Subcutaneous abdominal adipose tissue (tissue), 5 donors: ENCODE measurements around the gene DLG5.

Experiments
- H3K27ac ChIP-seq: one replicate; pipeline ENCODE4 v1.7.0; 2013; ENCODE audit warnings: low read depth, mild to moderate bottlenecking, inconsistent platforms, low read length, moderate library complexity
- H3K27me3 ChIP-seq, 5 donors: one replicate each; pipeline ENCODE4 v1.7.0; 2013; ENCODE audit warnings: low read length in 5 of 5, inconsistent platforms in 1 of 5; ENCODE audit not compliant: control insufficient read depth in 5 of 5, insufficient read depth in 4 of 5
- H3K36me3 ChIP-seq, 5 donors: one replicate each; pipeline ENCODE4 v1.7.0; 2013; ENCODE audit warnings: low read length in 5 of 5; ENCODE audit not compliant: control insufficient read depth in 5 of 5, insufficient read depth in 5 of 5
- H3K4me1 ChIP-seq, 5 donors: one replicate each; pipeline ENCODE4 v1.7.0; 2013; ENCODE audit warnings: low read length in 5 of 5, mild to moderate bottlenecking in 3 of 5, moderate library complexity in 1 of 5; ENCODE audit not compliant: control insufficient read depth in 5 of 5, insufficient read depth in 5 of 5
- H3K4me3 ChIP-seq, 5 donors: one replicate each; pipeline ENCODE4 v1.7.0; 2013; ENCODE audit warnings: low read length in 5 of 5, low read depth in 1 of 5
- H3K9ac ChIP-seq, 5 donors: one replicate each; pipeline ENCODE4 v1.7.0; 2013; ENCODE audit warnings: low read length in 5 of 5, mild to moderate bottlenecking in 4 of 5, moderate library complexity in 3 of 5
- H3K9me3 ChIP-seq, 5 donors: one replicate each; pipeline ENCODE4 v1.7.0; 2013; ENCODE audit warnings: low read length in 5 of 5; ENCODE audit not compliant: control insufficient read depth in 5 of 5
- donor health status: healthy.
- donor health status: healthy.
- donor health status: healthy.
- donor health status: healthy.
- donor health status: healthy.

Gene DLG5

DNA sequence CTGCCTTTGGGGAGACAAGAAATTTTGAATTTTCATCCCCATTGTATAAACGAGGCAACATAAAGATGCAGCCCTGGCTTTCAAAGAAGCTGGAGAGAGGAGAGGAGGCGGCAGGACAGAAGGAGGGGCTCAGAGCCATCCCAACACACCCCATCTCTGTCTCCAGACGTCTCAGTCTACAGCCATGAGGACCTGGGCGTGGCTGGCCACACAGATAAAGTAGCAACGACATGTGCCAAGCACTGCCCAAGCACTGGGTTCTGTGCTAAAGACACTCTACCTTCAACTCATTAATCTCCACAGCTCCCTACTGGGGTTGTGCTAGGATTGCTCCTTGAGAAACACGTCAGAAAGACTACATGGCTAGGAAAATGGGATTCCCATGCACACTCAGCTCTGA, 65.2 kb downstream of the DLG5 start:
- Histone ChIP-seq H3K27ac (no peak overlapping the region), H3K4me3 (no peak overlapping the region), H3K9ac (no peak overlapping the region), H3K4me1 (peaks cover 0 to 36% (median 21%) of the 10 kb centered on the region in 5 donors), H3K36me3 (peaks cover 0 to 10% (median 1%) of the 10 kb centered on the region in 5 donors), H3K9me3 (no peaks in the 10 kb centered on the region), H3K27me3 (no peaks in the 10 kb centered on the region)

- H3K36me3 ChIP-seq, result peaks cover 0 to 5% (median 4%) of the 10 kb centered on the region in 5 donors
- no peak overlapping the region for H3K4me3 ChIP-seq
- no peak overlapping the region for H3K27ac ChIP-seq
- no peak overlapping the region for H3K9ac ChIP-seq
- no peaks in the 10 kb centered on the region for H3K27me3 ChIP-seq
- H3K4me1 ChIP-seq, result peaks cover 0 to 37% (median 18%) of the 10 kb centered on the region in 5 donors
- no peaks in the 10 kb centered on the region for H3K9me3 ChIP-seq
These were observed 66.7 kb downstream of the DLG5 start for GRCh38 chr10:77859865-77860282.

DNA sequence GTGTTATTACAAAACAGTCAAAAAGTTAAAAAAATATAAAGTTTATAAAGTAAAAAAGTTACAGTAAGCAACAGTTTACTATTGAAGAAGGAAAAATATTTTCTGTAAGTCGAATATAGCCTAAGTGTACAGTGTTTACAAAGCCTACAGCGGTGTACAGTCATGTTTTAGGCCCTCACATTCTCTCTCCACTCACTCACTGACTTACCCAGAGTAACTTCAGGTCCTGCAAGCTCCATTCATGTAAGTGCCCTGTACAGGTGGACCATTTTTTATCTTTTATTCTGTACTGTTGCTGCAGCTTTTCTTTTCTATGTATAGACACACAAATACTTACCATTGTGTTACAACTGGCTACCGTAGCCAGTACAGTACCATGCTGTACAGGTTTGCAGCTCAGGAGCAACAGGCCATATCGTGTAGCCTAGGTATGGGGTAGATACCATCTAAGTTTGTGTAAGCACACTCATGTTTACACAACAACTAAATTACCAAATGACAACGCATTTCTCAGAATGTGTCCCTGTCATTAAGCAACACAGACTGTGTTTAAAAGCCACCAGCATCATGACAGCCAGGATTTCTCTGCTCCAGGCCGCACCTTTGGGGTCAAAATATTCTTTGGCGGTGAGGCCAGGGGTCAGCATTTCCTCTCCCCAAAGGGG, 67.2 kb downstream of the DLG5 start:
- Histone ChIP-seq H3K9ac (no peak overlapping the region), H3K4me1 (peaks cover 0 to 34% (median 17%) of the 10 kb centered on the region in 5 donors), H3K36me3 (peaks cover 0 to 7% (median 6%) of the 10 kb centered on the region in 5 donors)

GRCh38 chr10:77857272-77857671, 69.3 kb downstream of the DLG5 start:
- Histone ChIP-seq H3K27me3 (no peaks in the 10 kb centered on the region), H3K4me3 (no peak overlapping the region), H3K27ac (no peak overlapping the region), H3K9me3 (no peaks in the 10 kb centered on the region), H3K36me3 (peaks cover 0 to 25% (median 23%) of the 10 kb centered on the region in 5 donors), H3K4me1 (peaks cover 0 to 24% (median 11%) of the 10 kb centered on the region in 5 donors), H3K9ac (peak overlapping the region in 1 of 5 donors; percentile 4)

More for the DNA sequence above, 67.2 kb downstream of the DLG5 start:
- no peak overlapping the region for H3K4me3 ChIP-seq
- no peaks in the 10 kb centered on the region for H3K27me3 ChIP-seq
- no peaks in the 10 kb centered on the region for H3K9me3 ChIP-seq
- H3K27ac ChIP-seq, result no peak overlapping the region

DNA sequence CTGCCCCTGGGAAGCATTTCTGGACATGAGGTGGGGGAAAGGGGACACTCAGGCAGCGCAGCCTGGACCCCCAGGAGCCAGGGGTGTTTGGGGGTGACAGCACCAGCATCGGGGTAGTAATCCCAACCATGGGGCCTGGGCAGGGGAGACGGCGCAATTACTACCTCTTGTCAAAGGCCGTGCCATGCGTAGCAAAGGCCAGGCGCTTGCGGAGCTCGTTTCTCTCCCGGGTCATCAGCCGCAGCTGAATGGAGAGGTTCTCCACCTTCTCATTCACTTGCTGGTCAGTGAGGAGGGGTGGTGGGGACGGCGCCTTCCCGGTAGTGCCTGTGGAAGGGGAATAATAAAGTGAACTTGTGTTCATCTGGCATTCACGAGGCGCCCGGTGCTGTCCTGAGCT, 70.0 kb downstream of the DLG5 start:
- no peaks in the 10 kb centered on the region for H3K27me3 ChIP-seq
- H3K36me3 ChIP-seq, result peaks cover 0 to 30% (median 25%) of the 10 kb centered on the region in 5 donors
- H3K9ac ChIP-seq, result no peak overlapping the region
- no peaks in the 10 kb centered on the region for H3K9me3 ChIP-seq
- H3K4me1 ChIP-seq, result peaks cover 0 to 20% (median 4%) of the 10 kb centered on the region in 5 donors
- no peak overlapping the region for H3K4me3 ChIP-seq
- no peak overlapping the region for H3K27ac ChIP-seq

- Histone ChIP-seq H3K9ac (no peak overlapping the region), H3K4me1 (peaks cover 0 to 24% (median 4%) of the 10 kb centered on the region in 5 donors), H3K36me3 (peaks cover 0 to 36% (median 33%) of the 10 kb centered on the region in 5 donors), H3K27me3 (no peaks in the 10 kb centered on the region), H3K4me3 (no peak overlapping the region), H3K27ac (no peak overlapping the region), H3K9me3 (no peaks in the 10 kb centered on the region)
These were observed 71.0 kb downstream of the DLG5 start for GRCh38 chr10:77855404-77856155.

GRCh38 chr10:77854115-77854514, 72.4 kb downstream of the DLG5 start:
- no peak overlapping the region for H3K27ac ChIP-seq
- peaks cover 0 to 24% (median 4%) of the 10 kb centered on the region in 5 donors for H3K4me1 ChIP-seq
- H3K4me3 ChIP-seq, result no peak overlapping the region
- no peaks in the 10 kb centered on the region for H3K27me3 ChIP-seq
- H3K9me3 ChIP-seq, result no peaks in the 10 kb centered on the region
- peaks cover 0 to 40% (median 34%) of the 10 kb centered on the region in 5 donors for H3K36me3 ChIP-seq
- H3K9ac ChIP-seq, result no peak overlapping the region

GRCh38 chr10:77853256-77853655, 73.3 kb downstream of the DLG5 start:
- H3K4me3 ChIP-seq, result no peak overlapping the region
- H3K9ac ChIP-seq, result no peak overlapping the region
- H3K9me3 ChIP-seq, result no peaks in the 10 kb centered on the region
- H3K4me1 ChIP-seq, result peaks cover 0 to 24% (median 4%) of the 10 kb centered on the region in 5 donors
- H3K27me3 ChIP-seq, result no peaks in the 10 kb centered on the region
- H3K27ac ChIP-seq, result no peak overlapping the region
- H3K36me3 ChIP-seq, result peaks cover 0 to 41% (median 34%) of the 10 kb centered on the region in 5 donors

DNA sequence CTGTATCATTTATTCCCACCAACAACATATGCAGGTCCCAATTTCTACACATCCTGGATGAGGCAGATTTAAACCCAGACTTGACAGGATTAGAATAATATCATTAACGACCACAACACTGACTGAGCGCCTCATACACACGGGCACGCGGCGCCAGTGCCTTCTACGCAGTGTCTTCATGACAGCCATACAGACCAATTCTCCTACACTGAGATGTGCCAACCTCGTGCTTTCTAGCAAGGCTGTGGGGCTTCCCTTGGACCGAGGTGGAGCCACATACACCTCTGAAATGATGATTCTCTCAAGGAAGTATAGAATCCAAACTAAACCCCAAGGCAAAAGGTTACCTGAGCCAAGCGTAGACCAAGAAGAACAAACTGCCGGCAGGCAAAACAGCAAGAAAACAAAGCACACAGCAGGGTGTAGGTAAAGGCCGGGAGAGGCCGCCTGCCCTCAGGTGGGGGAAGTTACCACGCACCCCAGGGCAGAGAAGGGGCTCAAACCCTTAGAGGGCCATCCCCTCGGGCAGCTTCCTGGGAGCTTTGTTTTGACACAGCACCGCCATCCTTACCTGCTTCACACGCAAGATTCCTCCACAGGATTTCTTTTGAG, 75.8 kb downstream of the DLG5 start:
- Histone ChIP-seq H3K4me1 (peaks cover 7 to 23% (median 9%) of the 10 kb centered on the region in 5 donors), H3K9me3 (no peaks in the 10 kb centered on the region), H3K27me3 (peaks cover 0 to 4% (median 0%) of the 10 kb centered on the region in 5 donors), H3K4me3 (no peak overlapping the region), H3K9ac (no peak overlapping the region), H3K36me3 (peaks cover 0 to 36% (median 33%) of the 10 kb centered on the region in 5 donors), H3K27ac (no peak overlapping the region)
